ENCODE measurements around the gene ADGRV1. TPM values are rescaled to one million over a fixed set of nuclear protein-coding genes. Genes with fewer than 3 reads are reported as not detected.

ADGRV1 gene
- total RNA-seq, 4 donors from 2014 or later = 129 to 158 (median 145) TPM

DNA sequence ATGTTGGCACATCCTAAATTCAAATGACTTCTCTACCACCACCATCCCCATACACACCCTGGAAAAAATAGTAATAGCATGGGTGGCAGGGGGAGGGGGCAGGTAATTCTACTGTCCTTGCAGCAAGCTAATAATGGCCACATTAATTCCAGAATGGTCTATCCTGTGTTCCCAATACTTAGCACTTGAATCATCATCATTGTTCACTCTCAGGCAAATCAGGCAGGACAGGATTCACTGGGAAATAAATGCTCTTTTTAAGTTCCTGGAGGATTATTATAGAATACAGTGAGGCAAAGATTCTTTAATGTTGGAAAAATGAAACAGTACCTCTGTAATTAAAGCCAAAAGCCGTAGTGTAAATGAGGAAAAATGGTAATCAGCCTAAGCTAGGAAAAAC lies 570.0 kb downstream of the ADGRV1 start:
- 87 to 96% methylated on average over 1 of the region's 1 CpG for WGBS, 2 donors
- Histone ChIP-seq H3K27me3 (no peaks in the 10 kb centered on the region), H3K27ac (peak overlapping the region; percentile 77 to 90 (median 82)), H3K4me3 (replicated peaks in 1 of 3) (no peak overlapping the region), H3K36me3 (no peaks in the 10 kb centered on the region), H3K9me3 (no peaks in the 10 kb centered on the region), H3K4me1 (peaks cover 37 to 43% of the 10 kb centered on the region in 2 donors)
- intact Hi-C loops (cut with DNase I) = no loop called here
- TF ChIP-seq POLR2A (IDR thresholded peaks at IDR 0.05) = no peak
- DNase-seq = no peak

DNA sequence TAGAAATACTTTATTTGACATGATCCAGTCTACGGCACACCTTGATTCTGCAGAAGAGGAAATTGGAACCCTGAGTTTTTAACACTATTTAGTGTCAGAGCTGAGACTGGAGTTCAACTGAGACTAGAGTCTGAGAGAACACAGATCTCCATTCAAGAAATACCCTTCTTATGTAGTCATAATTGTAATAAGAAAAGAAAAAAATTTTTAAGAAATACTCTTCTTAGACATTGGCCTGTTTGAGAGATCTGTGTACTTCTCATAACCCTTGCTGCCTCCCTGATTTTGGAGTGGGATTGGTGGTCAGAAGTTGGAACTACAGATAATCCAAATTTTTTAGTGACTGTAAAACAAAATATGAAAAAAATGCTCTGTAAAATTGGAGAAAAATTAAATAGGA lies 571.2 kb downstream of the ADGRV1 start:
- TF ChIP-seq, protein P1, sequence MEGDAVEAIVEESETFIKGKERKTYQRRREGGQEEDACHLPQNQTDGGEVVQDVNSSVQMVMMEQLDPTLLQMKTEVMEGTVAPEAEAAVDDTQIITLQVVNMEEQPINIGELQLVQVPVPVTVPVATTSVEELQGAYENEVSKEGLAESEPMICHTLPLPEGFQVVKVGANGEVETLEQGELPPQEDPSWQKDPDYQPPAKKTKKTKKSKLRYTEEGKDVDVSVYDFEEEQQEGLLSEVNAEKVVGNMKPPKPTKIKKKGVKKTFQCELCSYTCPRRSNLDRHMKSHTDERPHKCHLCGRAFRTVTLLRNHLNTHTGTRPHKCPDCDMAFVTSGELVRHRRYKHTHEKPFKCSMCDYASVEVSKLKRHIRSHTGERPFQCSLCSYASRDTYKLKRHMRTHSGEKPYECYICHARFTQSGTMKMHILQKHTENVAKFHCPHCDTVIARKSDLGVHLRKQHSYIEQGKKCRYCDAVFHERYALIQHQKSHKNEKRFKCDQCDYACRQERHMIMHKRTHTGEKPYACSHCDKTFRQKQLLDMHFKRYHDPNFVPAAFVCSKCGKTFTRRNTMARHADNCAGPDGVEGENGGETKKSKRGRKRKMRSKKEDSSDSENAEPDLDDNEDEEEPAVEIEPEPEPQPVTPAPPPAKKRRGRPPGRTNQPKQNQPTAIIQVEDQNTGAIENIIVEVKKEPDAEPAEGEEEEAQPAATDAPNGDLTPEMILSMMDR (IDR thresholded peaks at IDR 0.05) = no peak
- no peak for TF ChIP-seq POLR2A (IDR thresholded peaks at IDR 0.05)
- Histone ChIP-seq H3K4me3 (replicated peaks in 1 of 3) (no peak overlapping the region), H3K27me3 (no peaks in the 10 kb centered on the region), H3K36me3 (no peaks in the 10 kb centered on the region), H3K27ac (peak overlapping the region in 1 of 3 donors; percentile 90), H3K9me3 (no peaks in the 10 kb centered on the region), H3K4me1 (peaks cover 37 to 43% of the 10 kb centered on the region in 2 donors)
- intact Hi-C loops (cut with DNase I) = no loop called here
- no peak for DNase-seq
- WGBS, 2 donors = 98% methylated on average over 1 of the region's 1 CpG

DNA sequence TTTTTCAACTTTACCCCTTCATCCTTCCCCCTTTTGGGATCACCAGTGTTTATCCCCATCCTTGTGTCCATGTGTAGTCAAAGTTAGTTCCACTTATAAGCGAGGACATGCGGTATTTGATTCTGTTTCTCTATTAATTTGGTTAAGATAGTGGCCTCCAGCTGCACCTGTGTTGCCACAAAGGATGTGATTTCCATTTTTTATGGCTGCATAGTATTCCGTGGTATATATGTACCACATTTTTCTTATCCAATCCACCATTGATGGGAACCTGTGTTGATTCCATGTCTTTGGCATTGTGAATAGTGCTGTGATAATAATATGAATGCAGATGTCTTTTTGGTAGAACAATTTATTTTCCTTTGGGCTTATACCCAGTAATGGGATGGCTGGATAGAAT lies 572.2 kb downstream of the ADGRV1 start:
- TF ChIP-seq POLR2A (IDR thresholded peaks at IDR 0.05) = no peak

DNA sequence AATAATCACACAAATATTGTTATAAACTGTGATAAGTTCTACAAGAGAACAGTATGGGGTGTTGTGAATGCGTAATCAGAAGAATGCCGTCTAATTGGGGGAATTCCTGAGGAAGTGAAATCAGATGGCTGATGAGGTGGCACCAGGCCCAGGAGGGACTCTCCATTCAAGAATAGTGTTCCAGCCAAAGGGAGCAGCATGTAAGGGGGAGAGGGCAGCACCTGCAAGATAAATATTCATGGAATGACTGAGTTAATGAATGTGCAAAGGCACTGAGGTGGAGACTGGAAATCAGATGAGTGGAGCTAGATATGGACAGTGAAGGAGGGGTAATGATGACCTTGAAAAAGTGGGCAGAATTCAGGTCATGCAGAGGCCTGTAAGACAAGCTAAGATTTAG lies 574.0 kb downstream of the ADGRV1 start:
- WGBS, 2 donors = 69 to 82% methylated on average over 2 of the region's 2 CpGs
- H3K27me3 ChIP-seq = no peaks in the 10 kb centered on the region
- TF ChIP-seq, protein P1 (IDR thresholded peaks at IDR 0.05) = no peak
- TF ChIP-seq POLR2A (IDR thresholded peaks at IDR 0.05) = no peak
- no peaks in the 10 kb centered on the region for H3K36me3 ChIP-seq
- intact Hi-C loops (cut with DNase I) = no loop called here
- H3K9me3 ChIP-seq = no peaks in the 10 kb centered on the region
- no peak overlapping the region for H3K4me3 ChIP-seq (replicated peaks in 1 of 3)
- no peak overlapping the region for H3K27ac ChIP-seq
- peaks cover 22 to 26% of the 10 kb centered on the region in 2 donors for H3K4me1 ChIP-seq
- DNase-seq = no peak

More for the DNA sequence above, 572.2 kb downstream of the ADGRV1 start:
- no peak for DNase-seq
- Histone ChIP-seq H3K9me3 (no peaks in the 10 kb centered on the region), H3K36me3 (no peaks in the 10 kb centered on the region), H3K4me1 (peaks cover 36 to 39% of the 10 kb centered on the region in 2 donors), H3K27me3 (no peaks in the 10 kb centered on the region), H3K4me3 (replicated peaks in 1 of 3) (no peak overlapping the region), H3K27ac (no peak overlapping the region)
- WGBS, 2 donors = 96 to 98% methylated on average over 3 of the region's 3 CpGs
- intact Hi-C loops (cut with DNase I) = no loop called here

DNA sequence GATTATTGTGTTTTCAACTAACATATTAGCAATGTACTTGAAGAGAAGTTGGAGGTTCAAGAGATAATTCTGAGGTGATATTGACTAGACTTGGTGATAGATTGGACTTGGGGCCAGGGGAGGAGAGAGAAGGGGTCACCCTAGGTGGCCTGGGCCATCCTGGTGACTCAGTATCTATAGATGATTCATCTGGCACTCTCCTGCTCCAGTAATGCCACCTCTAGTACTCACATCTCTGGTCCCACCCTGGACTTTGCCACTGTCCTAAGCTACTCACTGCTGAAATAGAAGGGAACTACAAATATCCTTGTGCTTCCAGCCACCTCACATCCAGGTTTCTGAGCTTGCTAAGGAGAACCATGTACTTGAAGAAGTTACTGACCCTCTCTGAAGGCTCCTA lies 574.6 kb downstream of the ADGRV1 start:
- peaks cover 16 to 19% of the 10 kb centered on the region in 2 donors for H3K4me1 ChIP-seq
- DNase-seq = no peak
- H3K36me3 ChIP-seq = no peaks in the 10 kb centered on the region
- no peaks in the 10 kb centered on the region for H3K27me3 ChIP-seq
- no peak overlapping the region for H3K4me3 ChIP-seq (replicated peaks in 1 of 3)
- H3K9me3 ChIP-seq = no peaks in the 10 kb centered on the region
- TF ChIP-seq, protein P1 (IDR thresholded peaks at IDR 0.05) = no peak
- no peak for TF ChIP-seq POLR2A (IDR thresholded peaks at IDR 0.05)
- no peak overlapping the region for H3K27ac ChIP-seq
- intact Hi-C loops (cut with DNase I) = no loop called here

DNA sequence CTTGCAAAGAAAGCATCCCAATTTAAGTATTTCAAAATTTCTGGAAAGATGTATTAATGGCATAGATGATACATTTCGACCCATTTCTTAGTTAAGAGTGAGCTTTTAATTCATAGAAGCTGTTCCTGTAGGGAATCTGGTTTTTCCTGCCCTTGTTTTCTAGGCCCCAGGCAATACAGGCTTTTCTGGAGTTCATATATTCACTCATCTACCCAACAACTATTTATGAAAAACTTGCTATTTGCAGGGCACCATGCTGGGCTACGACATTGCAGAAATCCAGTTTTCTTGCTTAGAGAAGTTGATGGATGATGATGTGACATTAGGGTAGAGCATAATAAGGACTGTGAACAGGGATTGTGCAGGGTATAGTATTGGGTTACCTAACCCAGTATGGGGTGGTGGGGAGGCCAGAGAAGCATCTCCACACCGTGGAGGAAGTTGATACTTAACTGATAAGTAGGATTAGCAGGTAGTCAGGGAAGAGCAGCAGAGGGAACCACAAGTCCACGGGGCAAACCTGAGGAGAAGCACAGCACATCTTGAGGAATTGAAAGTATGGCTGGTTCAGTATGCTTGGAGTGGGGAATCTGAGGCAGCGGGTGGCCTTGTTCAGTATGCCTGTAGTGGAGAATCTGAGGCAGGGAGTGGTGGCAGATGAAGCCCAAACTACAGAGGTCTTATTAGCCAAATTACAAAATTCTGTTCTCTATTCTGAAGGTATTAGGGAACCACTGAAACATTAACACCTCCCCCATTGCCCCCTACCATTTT lies 577.1 kb downstream of the ADGRV1 start:
- H3K4me1 ChIP-seq = peaks cover 11 to 22% of the 10 kb centered on the region in 2 donors
- peak overlapping the region; percentile 43 to 58 (median 44) for H3K27ac ChIP-seq
- DNase-seq = no peak
- no peaks in the 10 kb centered on the region for H3K9me3 ChIP-seq
- no peak for TF ChIP-seq POLR2A (IDR thresholded peaks at IDR 0.05)
- TF ChIP-seq, protein P1 (IDR thresholded peaks at IDR 0.05) = no peak
- intact Hi-C loops (cut with DNase I) = no loop called here
- H3K27me3 ChIP-seq = no peaks in the 10 kb centered on the region
- H3K4me3 ChIP-seq (replicated peaks in 1 of 3) = no peak overlapping the region
- 84 to 85% methylated on average over 5 of the region's 5 CpGs for WGBS, 2 donors
- H3K36me3 ChIP-seq = no peaks in the 10 kb centered on the region

All from thyroid gland (tissue), 4 donors.